ENCODE measurements around the gene HMX1. TPM values are rescaled to one million over a fixed set of nuclear protein-coding genes. Genes with fewer than 3 reads are reported as not detected.

The HMX1 gene
- total RNA-seq, 1 donor from 2014 or later, result 1.1 TPM

GRCh38 chr4:8864912-8865680 is 6.5 kb downstream of the HMX1 start:
- Mint-ChIP-seq H3K27ac (ENCODE audit: unreplicated experiment) (no peak overlapping the region), H3K9me3 (no peaks in the 10 kb centered on the region), H3K4me1 (peaks cover 6% of the 10 kb centered on the region), H3K4me3 (no peak overlapping the region), H3K27me3 (ENCODE audit: low read depth) (peaks cover 92% of the 10 kb centered on the region), H3K36me3 (ENCODE audit: low read depth) (no peaks in the 10 kb centered on the region)
- TF ChIP-seq, protein P1, sequence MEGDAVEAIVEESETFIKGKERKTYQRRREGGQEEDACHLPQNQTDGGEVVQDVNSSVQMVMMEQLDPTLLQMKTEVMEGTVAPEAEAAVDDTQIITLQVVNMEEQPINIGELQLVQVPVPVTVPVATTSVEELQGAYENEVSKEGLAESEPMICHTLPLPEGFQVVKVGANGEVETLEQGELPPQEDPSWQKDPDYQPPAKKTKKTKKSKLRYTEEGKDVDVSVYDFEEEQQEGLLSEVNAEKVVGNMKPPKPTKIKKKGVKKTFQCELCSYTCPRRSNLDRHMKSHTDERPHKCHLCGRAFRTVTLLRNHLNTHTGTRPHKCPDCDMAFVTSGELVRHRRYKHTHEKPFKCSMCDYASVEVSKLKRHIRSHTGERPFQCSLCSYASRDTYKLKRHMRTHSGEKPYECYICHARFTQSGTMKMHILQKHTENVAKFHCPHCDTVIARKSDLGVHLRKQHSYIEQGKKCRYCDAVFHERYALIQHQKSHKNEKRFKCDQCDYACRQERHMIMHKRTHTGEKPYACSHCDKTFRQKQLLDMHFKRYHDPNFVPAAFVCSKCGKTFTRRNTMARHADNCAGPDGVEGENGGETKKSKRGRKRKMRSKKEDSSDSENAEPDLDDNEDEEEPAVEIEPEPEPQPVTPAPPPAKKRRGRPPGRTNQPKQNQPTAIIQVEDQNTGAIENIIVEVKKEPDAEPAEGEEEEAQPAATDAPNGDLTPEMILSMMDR (conservative IDR thresholded peaks at IDR 0.05), result no peak
- DNase-seq (ENCODE audit: low read depth, low spot score), result no peak

GRCh38 chr4:8863686-8864682 is 7.7 kb downstream of the HMX1 start:
- no peak overlapping the region for H3K27ac Mint-ChIP-seq (ENCODE audit: unreplicated experiment)
- peaks cover 92% of the 10 kb centered on the region for H3K27me3 Mint-ChIP-seq (ENCODE audit: low read depth)
- no peak for DNase-seq (ENCODE audit: low read depth, low spot score)
- H3K4me3 Mint-ChIP-seq, result no peak overlapping the region
- H3K4me1 Mint-ChIP-seq, result peaks cover 6% of the 10 kb centered on the region
- no peaks in the 10 kb centered on the region for H3K9me3 Mint-ChIP-seq
- TF ChIP-seq, protein P1 (conservative IDR thresholded peaks at IDR 0.05), result no peak
- no peaks in the 10 kb centered on the region for H3K36me3 Mint-ChIP-seq (ENCODE audit: low read depth)

DNA sequence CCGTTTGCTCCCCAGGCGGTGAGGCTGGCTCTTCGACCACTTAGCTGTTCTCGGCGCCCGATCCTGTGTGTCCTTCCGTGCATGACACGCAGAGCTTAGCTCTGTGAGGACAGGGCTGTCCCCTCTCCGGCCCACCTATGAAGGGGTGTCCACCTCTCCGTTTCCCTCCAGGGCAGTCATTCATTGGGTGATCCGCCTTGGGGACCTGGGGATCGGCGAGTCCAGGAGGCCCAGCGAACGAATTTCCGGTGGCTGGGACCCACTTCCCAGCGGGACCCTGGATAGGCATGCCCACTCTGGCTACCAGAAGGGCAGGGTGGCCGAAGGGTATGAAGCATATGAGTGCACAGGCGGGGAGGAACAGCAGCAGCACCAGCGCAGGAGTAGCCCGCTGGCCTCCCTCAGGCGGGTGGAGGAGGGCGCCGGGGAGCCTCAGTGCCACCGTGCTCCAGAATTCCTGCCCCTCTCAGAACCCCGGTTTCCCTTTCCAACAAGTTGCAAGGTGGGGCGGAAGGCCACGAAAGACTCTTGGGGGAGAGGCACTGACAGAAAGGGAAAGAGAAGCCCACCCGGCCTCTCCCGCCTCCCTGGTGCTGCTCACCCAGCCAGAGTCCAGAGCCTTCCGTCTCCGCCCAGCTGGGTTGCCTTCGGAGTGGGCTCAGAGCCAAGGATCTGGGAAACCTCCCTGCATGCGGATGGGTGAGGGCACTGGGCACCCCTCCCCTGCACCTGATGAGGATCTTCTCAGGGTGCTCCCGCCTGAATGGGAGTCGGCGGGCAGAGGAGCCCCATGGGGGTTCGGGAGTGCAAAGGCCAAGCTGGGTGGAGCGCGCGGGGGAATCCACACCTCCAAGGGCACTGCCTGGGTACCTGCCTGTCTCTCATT is 8.6 kb downstream of the HMX1 start:
- Mint-ChIP-seq H3K4me3 (no peak overlapping the region), H3K27me3 (ENCODE audit: low read depth) (peaks cover 92% of the 10 kb centered on the region), H3K27ac (ENCODE audit: unreplicated experiment) (no peak overlapping the region), H3K9me3 (no peaks in the 10 kb centered on the region), H3K36me3 (ENCODE audit: low read depth) (no peaks in the 10 kb centered on the region), H3K4me1 (no peaks in the 10 kb centered on the region)
- TF ChIP-seq, protein P1 (conservative IDR thresholded peaks at IDR 0.05), result no peak
- no peak for DNase-seq (ENCODE audit: low read depth, low spot score)

GRCh38 chr4:8862334-8862733 is 9.3 kb downstream of the HMX1 start:
- Mint-ChIP-seq H3K36me3 (ENCODE audit: low read depth) (no peaks in the 10 kb centered on the region), H3K27me3 (ENCODE audit: low read depth) (peaks cover 97% of the 10 kb centered on the region), H3K9me3 (no peaks in the 10 kb centered on the region), H3K27ac (ENCODE audit: unreplicated experiment) (no peak overlapping the region), H3K4me3 (no peak overlapping the region), H3K4me1 (no peaks in the 10 kb centered on the region)
- TF ChIP-seq, protein P1 (conservative IDR thresholded peaks at IDR 0.05), result no peak
- DNase-seq (ENCODE audit: low read depth, low spot score), result no peak
